ACHN (cell line): ENCODE data around the gene ZNF135.

Experiments used
- DNase-seq: peaks from one replicate; pipeline ENCODE4 v3.0.0-alpha.2; 2015
- in situ Hi-C: cut with HindIII; loops from 2 replicates; pipeline ENCODE4 v1.10.0; 2017; ENCODE audit warnings: low sequenced_read_pairs, low pct_ligation_motif_present, low pct_unique_long_range_greater_than_20kb

Gene ZNF135

GRCh38 chr19:58086825-58087710 is 28.0 kb downstream of the ZNF135 start:
- in situ Hi-C loops, result no loop called here

GRCh38 chr19:58088521-58089052 is 29.5 kb downstream of the ZNF135 start:
- no peak for DNase-seq
- in situ Hi-C loops, result no loop called here

More at GRCh38 chr19:58086825-58087710, 28.0 kb downstream of the ZNF135 start:
- no peak for DNase-seq

- no peak for DNase-seq
- in situ Hi-C loops, result no loop called here
Observed at GRCh38 chr19:58089846-58090245, 30.8 kb downstream of the ZNF135 start.

- in situ Hi-C loops, result no loop called here
- no peak for DNase-seq
Observed at GRCh38 chr19:58091251-58091995, 32.3 kb downstream of the ZNF135 start.

GRCh38 chr19:58093071-58093470 is 34.0 kb downstream of the ZNF135 start:
- in situ Hi-C loops, result no loop called here
- DNase-seq, result no peak

- in situ Hi-C loops, result no loop called here
- DNase-seq, result no peak
Observed at GRCh38 chr19:58095328-58095727, 36.2 kb downstream of the ZNF135 start.

GRCh38 chr19:58096884-58097283 is 37.8 kb downstream of the ZNF135 start:
- DNase-seq, result no peak
- in situ Hi-C loops, result no loop called here

GRCh38 chr19:58097349-58097748 is 38.3 kb downstream of the ZNF135 start:
- in situ Hi-C loops, result no loop called here
- no peak for DNase-seq

GRCh38 chr19:58097781-58098681 is 38.9 kb downstream of the ZNF135 start, which contains the start of gene ZSCAN18:
Gene ZSCAN18 (minus strand): TSS chr19:58098231. CDS start chr19:58090267, 7,964 bp downstream.
- in situ Hi-C loops, result no loop called here
- no peak for DNase-seq

GRCh38 chr19:58098682-58098998 is 39.6 kb downstream of the ZNF135 start:
- DNase-seq, result no peak
- in situ Hi-C loops, result no loop called here

- in situ Hi-C loops, result no loop called here
- no peak for DNase-seq
Observed at GRCh38 chr19:58107778-58108545, 48.9 kb downstream of the ZNF135 start.

- in situ Hi-C loops, result no loop called here
- DNase-seq, result no peak
Observed at GRCh38 chr19:58108546-58108817, 49.4 kb downstream of the ZNF135 start.

- no peak for DNase-seq
- in situ Hi-C loops, result no loop called here
Observed at GRCh38 chr19:58117841-58118575, 58.9 kb downstream of the ZNF135 start.

- in situ Hi-C loops, result no loop called here
Observed at GRCh38 chr19:58118979-58119733, 60.1 kb downstream of the ZNF135 start.

More at GRCh38 chr19:58118979-58119733, 60.1 kb downstream of the ZNF135 start:
- no peak for DNase-seq
